SK-N-SH treated with all-trans-retinoic acid at 6 μM for 48 hours (cell line): ENCODE data around the gene TAMM41.

Experiments used
- ESRRG ChIP-seq: fragments of 250-450 bp; sonication (Bioruptor Pico); IDR thresholded peaks from 2 replicates; pipeline ENCODE4 v1.6.1; 2021; ENCODE audit warnings: mild to moderate bottlenecking
- RARB ChIP-seq: fragments of 250-450 bp; sonication (Bioruptor Pico); IDR thresholded peaks from 2 replicates; pipeline ENCODE4 v1.8.0; 2021; ENCODE audit warnings: mild to moderate bottlenecking, moderate library complexity
- ZFP30 ChIP-seq: fragments of 450-650 bp; formaldehyde crosslinking; IDR thresholded peaks from 2 replicates; pipeline ENCODE4 v1.5.0; 2022; ENCODE audit warnings: mild to moderate bottlenecking, moderate library complexity
- ZNF565 ChIP-seq: fragments of 450-650 bp; formaldehyde crosslinking; conservative IDR thresholded peaks from 2 replicates; pipeline ENCODE4 v1.5.0; 2020; ENCODE audit warnings: low read depth, mild to moderate bottlenecking, moderate library complexity
- ZNF70 ChIP-seq: fragments of 450-650 bp; formaldehyde crosslinking; IDR thresholded peaks from 2 replicates; pipeline ENCODE4 v1.5.0; 2020; ENCODE audit warnings: mild to moderate bottlenecking, moderate library complexity
- ZNF8 ChIP-seq: fragments of 450-650 bp; formaldehyde crosslinking; IDR thresholded peaks from 2 replicates; pipeline ENCODE4 v1.5.0; 2020; ENCODE audit warnings: mild to moderate bottlenecking, moderate library complexity
- TF ChIP-seq, protein P1 (sequence below): fragments of 250-450 bp; sonication (Bioruptor Pico); IDR thresholded peaks from 2 replicates; pipeline ENCODE4 v1.5.1; 2020; ENCODE audit warnings: low read depth, mild to moderate bottlenecking, moderate library complexity

GRCh38 chr3:11764931-11765363 lies 81.7 kb downstream of the TAMM41 start:
- no peak for TF ChIP-seq ZNF565
- no peak for TF ChIP-seq ZFP30
- TF ChIP-seq RARB (CRISPR knock-in tag) = no peak
- TF ChIP-seq ESRRG = no peak
- TF ChIP-seq ZNF70 (CRISPR knock-in tag) = no peak
- TF ChIP-seq, protein P1, sequence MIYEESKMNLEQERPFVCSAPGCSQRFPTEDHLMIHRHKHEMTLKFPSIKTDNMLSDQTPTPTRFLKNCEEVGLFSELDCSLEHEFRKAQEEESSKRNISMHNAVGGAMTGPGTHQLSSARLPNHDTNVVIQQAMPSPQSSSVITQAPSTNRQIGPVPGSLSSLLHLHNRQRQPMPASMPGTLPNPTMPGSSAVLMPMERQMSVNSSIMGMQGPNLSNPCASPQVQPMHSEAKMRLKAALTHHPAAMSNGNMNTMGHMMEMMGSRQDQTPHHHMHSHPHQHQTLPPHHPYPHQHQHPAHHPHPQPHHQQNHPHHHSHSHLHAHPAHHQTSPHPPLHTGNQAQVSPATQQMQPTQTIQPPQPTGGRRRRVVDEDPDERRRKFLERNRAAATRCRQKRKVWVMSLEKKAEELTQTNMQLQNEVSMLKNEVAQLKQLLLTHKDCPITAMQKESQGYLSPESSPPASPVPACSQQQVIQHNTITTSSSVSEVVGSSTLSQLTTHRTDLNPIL (CRISPR knock-in tag) = no peak
- no peak for TF ChIP-seq ZNF8
